ENCODE measurements around the gene MAGEF1. TPM values are rescaled to one million over a fixed set of nuclear protein-coding genes. Genes with fewer than 3 reads are reported as not detected.

MAGEF1 gene
- total and polyA plus RNA-seq, 2 donors (not counting 3 experiments of a cell fraction or from before 2014, with no cell fraction given), result 7.0 to 14.2 TPM

- H2AFZ ChIP-seq (ENCODE audit: low read depth, low read length), result peak overlapping the region; percentile 93
- FAIRE-seq (peak; percentile 67), DNase-seq (ENCODE audit: low read depth, low spot score) (no peak)
- H3K4me1 ChIP-seq (ENCODE audit: control insufficient read depth, extremely low read depth, insufficient read depth, low read length), result peaks cover 10% of the 10 kb centered on the region
- dilution Hi-C loops (cut with MboI; ENCODE audit: extremely low pct_ligation_motif_present, low sequenced_read_pairs), result no loop called here
- no peak for TF ChIP-seq MAX (IDR thresholded peaks at IDR 0.05; ENCODE audit: insufficient read depth, insufficient read length)
- no peak for TF ChIP-seq GATA2 (IDR thresholded peaks at IDR 0.05; ENCODE audit: insufficient read depth, insufficient read length, low read depth, low read length)
- no peak for TF ChIP-seq MYC (IDR thresholded peaks at IDR 0.05; ENCODE audit: low read depth, low read length)
- no peak for TF ChIP-seq FOS (IDR thresholded peaks at IDR 0.05; ENCODE audit: borderline replicate concordance, insufficient read depth, low read length)
- peak overlapping the region; percentile 85 for H3K4me2 ChIP-seq (ENCODE audit: insufficient read depth, low read length)
- H3K9me1 ChIP-seq (replicated peaks; ENCODE audit: control insufficient read depth, extremely low read depth, insufficient read depth, low read length), result no peaks in the 10 kb centered on the region
- H3K79me2 ChIP-seq (ENCODE audit: control insufficient read depth, insufficient read depth, low read length), result no peaks in the 10 kb centered on the region
- no peaks in the 10 kb centered on the region for H4K20me1 ChIP-seq (replicated peaks; ENCODE audit: control insufficient read depth, extremely low read depth, insufficient read depth, low read length)
- no TSS peak for BruUV-seq (replicated peaks)
- no peaks in the 10 kb centered on the region for H3K27me3 ChIP-seq (ENCODE audit: control insufficient read depth in 2 of 2, insufficient read depth in 2 of 2, low read length in 2 of 2)
- no peak overlapping the region for H3K27ac ChIP-seq (ENCODE audit: insufficient read depth, low read depth, low read length)
- CTCF ChIA-PET, result interaction anchor here (0.5 to 2.2 kb wide), 3 partner anchors 32 to 150 kb away, joined by 3 to 10 read pairs (median 4); partner anchors contain the start of gene EPHB3
- POLR2A ChIA-PET, result no interaction called here
- H3K4me3 ChIP-seq (replicated peaks in 1 of 3; ENCODE audit: insufficient read depth in 1 of 3, low read depth in 1 of 3, low read length in 3 of 3), result peak overlapping the region; percentile 25 to 73 (median 73)
- intact Hi-C loops (cut with micrococcal nuclease), result loop anchor here (5.0 kb wide), 1 partner anchor 129 kb away; no protein-coding TSS in a partner anchor
- no peaks in the 10 kb centered on the region for H3K9me3 ChIP-seq (replicated peaks; ENCODE audit: control insufficient read depth, insufficient read depth, low read length)
- H3K36me3 ChIP-seq (ENCODE audit: control insufficient read depth in 2 of 2, extremely low read depth in 1 of 2, insufficient read depth in 2 of 2, low read length in 2 of 2), result no peaks in the 10 kb centered on the region
- H3K9ac ChIP-seq (replicated peaks; ENCODE audit: extremely low read depth, insufficient read depth, low read length), result peak overlapping the region; percentile 75
Measured at GRCh38 chr3:184710870-184711492, 883 bp downstream of the MAGEF1 start.

- dilution Hi-C loops (cut with MboI; ENCODE audit: extremely low pct_ligation_motif_present, low sequenced_read_pairs), result no loop called here
- H4K20me1 ChIP-seq (replicated peaks; ENCODE audit: control insufficient read depth, extremely low read depth, insufficient read depth, low read length), result no peaks in the 10 kb centered on the region
- TF ChIP-seq MAX (IDR thresholded peaks at IDR 0.05; ENCODE audit: insufficient read depth, insufficient read length) (no peak), EZH2 (IDR thresholded peaks at IDR 0.05; ENCODE audit: borderline replicate concordance, low read depth, low read length, severe bottlenecking) (no peak), JUN (IDR thresholded peaks at IDR 0.05; ENCODE audit: borderline replicate concordance, insufficient read depth, insufficient read length, low read depth) (no peak), FOS (IDR thresholded peaks at IDR 0.05; ENCODE audit: borderline replicate concordance, insufficient read depth, low read length) (no peak), MYC (IDR thresholded peaks at IDR 0.05; ENCODE audit: low read depth, low read length) (no peak), CTCF (IDR thresholded peaks at IDR 0.05; ENCODE audit: extremely low read depth in 1 of 2, insufficient read depth in 1 of 2, low read depth in 1 of 2, low read length in 2 of 2) (no peak), GATA2 (IDR thresholded peaks at IDR 0.05; ENCODE audit: insufficient read depth, insufficient read length, low read depth, low read length) (no peak), POLR2A (IDR thresholded peaks at IDR 0.05; ENCODE audit: low read depth, low read length) (no peak), POLR2AphosphoS5 (IDR thresholded peaks at IDR 0.05; ENCODE audit: insufficient read depth, low read depth, low read length) (no peak)
- no peak overlapping the region for H2AFZ ChIP-seq (ENCODE audit: low read depth, low read length)
- DNase-seq (ENCODE audit: low read depth, low spot score) (no peak), FAIRE-seq (no peak)
- CTCF ChIA-PET, result no interaction called here
- H3K4me3 ChIP-seq (replicated peaks in 1 of 3; ENCODE audit: insufficient read depth in 1 of 3, low read depth in 1 of 3, low read length in 3 of 3), result no peak overlapping the region
- no peak overlapping the region for H3K4me2 ChIP-seq (ENCODE audit: insufficient read depth, low read length)
- POLR2A ChIA-PET, result no interaction called here
- H3K9me3 ChIP-seq (replicated peaks; ENCODE audit: control insufficient read depth, insufficient read depth, low read length), result no peaks in the 10 kb centered on the region
- intact Hi-C loops (cut with micrococcal nuclease), result no loop called here
- H3K27me3 ChIP-seq (ENCODE audit: control insufficient read depth in 2 of 2, insufficient read depth in 2 of 2, low read length in 2 of 2), result peaks cover 0 to 3% of the 10 kb centered on the region in 2 experiments
- H3K9ac ChIP-seq (replicated peaks; ENCODE audit: extremely low read depth, insufficient read depth, low read length), result no peak overlapping the region
- H3K79me2 ChIP-seq (ENCODE audit: control insufficient read depth, insufficient read depth, low read length), result no peaks in the 10 kb centered on the region
- H3K36me3 ChIP-seq (ENCODE audit: control insufficient read depth in 2 of 2, extremely low read depth in 1 of 2, insufficient read depth in 2 of 2, low read length in 2 of 2), result no peaks in the 10 kb centered on the region
- no peaks in the 10 kb centered on the region for H3K9me1 ChIP-seq (replicated peaks; ENCODE audit: control insufficient read depth, extremely low read depth, insufficient read depth, low read length)
- BruUV-seq (replicated peaks), result no TSS peak
- no peak overlapping the region for H3K27ac ChIP-seq (ENCODE audit: insufficient read depth, low read depth, low read length)
- H3K4me1 ChIP-seq (ENCODE audit: control insufficient read depth, extremely low read depth, insufficient read depth, low read length), result no peaks in the 10 kb centered on the region
Measured at GRCh38 chr3:184703657-184704056, 8.2 kb downstream of the MAGEF1 start.

Data from endothelial cell of umbilical vein (primary cell).